ENCODE data around the gene DGKI. TPM values are rescaled to one million over a fixed set of nuclear protein-coding genes. Genes with fewer than 3 reads are reported as not detected.

Gene DGKI
- total RNA-seq, 1 donor from 2014 or later, result 98.6 TPM

DNA sequence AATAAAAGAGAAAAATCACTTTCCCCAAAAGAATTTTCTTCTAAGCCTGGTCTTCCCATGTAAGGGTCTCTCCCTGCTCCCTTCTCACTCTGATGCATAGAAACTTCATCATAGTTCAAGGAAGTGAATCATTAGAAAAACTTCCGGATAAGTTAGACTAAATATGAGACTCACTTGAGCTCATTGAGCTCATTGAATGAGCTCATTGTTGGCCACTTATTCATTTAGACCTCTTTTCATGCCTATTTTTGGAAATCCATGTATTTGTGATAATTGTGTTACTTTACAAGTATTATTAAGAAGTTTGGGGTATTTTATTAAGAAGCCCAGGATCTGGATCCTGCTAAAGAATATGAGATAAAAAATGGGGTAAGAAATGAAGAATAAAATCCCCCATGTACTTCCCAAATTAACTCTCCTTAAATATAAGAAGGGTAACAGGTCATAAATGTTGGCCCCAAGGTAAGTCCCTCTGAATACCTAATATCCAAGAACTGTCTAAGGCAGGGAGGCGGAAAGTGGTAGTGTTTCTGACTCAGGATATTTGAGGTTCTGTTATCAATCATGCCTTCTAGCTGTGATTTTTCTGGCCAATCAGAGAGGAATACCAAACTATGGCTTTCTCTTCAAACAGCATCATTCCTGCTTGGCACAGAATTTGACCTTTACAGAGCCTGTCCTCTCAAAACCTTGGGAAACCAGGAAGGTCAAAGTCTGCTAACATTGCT, 266.7 kb downstream of the DGKI start:
- FAIRE-seq (no peak), DNase-seq (ENCODE audit: low spot score in 2 of 2) (no peak)

DNA sequence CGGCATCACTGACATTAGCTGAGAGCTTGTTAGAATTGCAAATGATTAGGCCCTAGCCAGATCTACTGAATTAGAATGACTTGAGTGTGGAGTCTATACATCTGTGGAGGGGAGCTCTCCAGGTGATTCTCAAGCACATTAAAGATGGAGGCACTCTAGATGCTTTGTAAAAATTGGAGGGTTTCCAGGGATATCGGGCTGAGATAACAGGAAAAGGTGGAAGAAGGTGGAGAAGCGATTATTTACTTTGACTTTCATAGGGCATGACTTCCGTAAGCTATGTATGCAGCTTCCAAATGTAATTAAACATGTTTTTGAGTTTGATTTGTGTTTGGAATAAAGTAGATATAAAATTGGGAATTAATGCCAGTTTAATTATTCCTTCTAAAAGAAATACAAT, 268.2 kb downstream of the DGKI start:
- no peak for FAIRE-seq

DNA sequence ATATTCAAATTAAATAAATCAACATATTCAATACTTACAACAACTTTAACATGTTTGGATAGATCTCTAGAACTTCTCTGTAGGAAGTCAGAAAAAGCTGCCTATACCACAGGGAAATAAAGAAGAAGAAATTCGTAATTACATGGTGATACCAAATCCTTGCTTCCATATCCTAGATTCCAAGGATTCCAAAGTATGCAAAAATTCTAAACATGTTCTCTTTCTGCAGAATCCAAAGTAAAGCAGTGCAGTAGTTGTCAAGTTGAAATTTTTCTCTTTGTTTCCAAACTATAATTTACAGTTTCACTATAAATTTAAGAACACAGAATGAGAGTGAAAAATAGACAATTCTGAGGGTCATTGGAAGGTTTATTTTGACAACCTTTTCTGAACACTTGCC, 269.6 kb downstream of the DGKI start:
- no peak for DNase-seq (ENCODE audit: low spot score in 2 of 2)
- no peak for FAIRE-seq

More for the DNA sequence above, 268.2 kb downstream of the DGKI start:
- no peak for DNase-seq (ENCODE audit: low spot score in 2 of 2)

DNA sequence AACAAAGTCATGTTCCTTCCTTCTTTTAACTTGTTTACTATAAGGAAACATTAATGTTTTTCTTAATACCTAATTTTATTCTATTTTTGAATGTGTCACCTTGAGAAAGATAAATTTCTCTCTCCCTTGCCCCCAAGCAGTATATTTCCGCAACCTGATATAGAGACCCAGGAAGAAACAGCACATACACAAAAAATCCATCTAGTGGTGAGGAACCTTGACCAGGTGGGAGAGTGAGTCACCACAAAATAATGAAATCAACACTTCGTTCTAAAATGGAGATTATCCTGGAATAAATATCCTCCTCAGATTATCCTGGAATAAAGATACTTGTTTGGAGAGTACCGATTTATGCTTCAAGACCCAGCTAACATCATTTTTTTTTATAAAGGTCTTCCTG, 270.3 kb downstream of the DGKI start:
- no peak for FAIRE-seq
- DNase-seq (ENCODE audit: low spot score in 2 of 2), result no peak

DNA sequence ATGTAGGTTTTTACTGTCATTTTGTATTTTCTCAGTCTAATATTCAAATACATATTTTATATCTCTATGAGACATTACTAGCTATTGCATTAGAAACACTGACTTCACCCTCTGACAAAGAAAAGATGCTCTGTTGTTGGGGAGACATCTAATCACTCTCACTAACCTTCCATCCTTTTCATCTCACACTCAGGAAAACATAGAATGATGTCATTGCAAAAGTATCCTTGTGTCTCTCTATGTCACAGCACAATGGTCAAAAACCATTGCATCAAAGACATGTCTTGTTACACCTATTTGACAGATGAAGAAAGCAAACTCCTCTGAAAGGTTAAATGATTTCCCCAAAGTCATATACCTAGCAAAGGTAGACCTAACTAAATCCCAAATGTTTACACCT, 272.0 kb downstream of the DGKI start:
- FAIRE-seq (no peak), DNase-seq (ENCODE audit: low spot score in 2 of 2) (no peak)

DNA sequence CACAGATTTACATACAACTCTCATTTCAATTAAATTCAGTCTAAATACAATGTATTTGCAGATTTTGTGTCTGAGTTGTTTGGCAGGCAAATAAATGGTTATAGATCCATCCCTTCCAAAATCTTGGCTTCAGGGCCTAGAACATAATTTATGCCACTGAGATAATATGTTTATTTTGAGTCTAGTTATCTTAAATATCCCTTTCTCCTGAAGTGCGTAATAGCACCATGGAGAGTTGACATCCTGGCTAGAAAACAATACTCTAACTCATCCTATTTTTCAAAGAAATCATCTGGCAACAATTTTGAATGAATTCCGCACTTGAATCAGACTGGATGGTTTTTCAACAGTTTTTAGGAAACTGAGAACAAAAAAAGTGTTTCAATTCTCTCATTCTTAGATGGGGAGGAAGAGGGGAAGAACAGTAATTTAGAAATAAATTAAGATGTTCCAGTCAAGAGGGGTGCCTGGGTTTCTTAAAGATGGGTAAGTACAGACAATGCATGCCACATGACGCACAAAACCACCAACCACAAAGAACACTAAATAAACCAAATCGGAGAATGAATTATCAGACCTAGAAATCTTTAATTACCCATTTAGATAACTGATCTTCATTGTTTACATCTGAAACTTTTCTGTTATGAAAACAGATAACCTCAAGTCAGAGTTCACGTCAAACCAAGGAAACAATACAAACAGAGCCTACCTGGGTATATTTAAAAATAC, 274.6 kb downstream of the DGKI start:
- no peak for DNase-seq (ENCODE audit: low spot score in 2 of 2)
- no peak for FAIRE-seq

DNA sequence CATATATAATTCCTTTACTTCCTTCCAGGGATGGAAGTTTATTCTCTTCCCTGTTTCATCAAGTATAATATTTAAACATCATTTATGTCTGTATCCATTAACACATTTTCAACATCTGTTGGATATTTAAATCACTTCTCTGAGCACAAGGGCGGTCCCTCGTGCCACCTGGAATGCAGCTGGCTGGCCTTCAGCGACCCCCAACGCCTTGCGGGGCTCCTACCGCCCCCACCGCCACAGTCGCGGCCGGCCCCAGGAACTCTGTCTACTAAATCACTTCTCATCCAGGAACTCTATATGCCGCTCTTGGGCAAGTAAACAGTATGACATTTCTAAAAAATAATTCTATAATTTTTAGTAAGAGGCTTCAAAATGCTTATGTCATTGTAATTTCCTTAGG, 282.1 kb downstream of the DGKI start:
- DNase-seq (ENCODE audit: low spot score in 2 of 2), result no peak
- no peak for FAIRE-seq

DNA sequence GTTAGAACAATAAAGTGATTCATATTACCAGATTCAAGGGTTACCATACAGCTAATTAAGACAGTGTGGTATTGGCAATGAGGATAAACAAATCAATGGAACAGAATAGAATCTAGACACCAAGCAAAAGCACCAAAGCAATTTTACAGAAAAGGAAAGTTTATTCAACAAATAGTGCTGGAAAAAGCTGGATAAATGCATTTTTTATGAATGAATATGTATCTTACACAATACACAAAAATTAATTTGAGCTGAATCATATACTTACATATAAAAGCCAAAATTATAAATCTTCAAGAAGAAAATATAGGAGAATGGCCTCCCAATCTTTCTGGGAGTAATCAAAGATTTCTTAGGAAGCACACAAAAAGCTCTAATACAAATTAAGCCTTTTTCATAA, 282.8 kb downstream of the DGKI start:
- no peak for FAIRE-seq
- no peak for DNase-seq (ENCODE audit: low spot score in 2 of 2)

DNA sequence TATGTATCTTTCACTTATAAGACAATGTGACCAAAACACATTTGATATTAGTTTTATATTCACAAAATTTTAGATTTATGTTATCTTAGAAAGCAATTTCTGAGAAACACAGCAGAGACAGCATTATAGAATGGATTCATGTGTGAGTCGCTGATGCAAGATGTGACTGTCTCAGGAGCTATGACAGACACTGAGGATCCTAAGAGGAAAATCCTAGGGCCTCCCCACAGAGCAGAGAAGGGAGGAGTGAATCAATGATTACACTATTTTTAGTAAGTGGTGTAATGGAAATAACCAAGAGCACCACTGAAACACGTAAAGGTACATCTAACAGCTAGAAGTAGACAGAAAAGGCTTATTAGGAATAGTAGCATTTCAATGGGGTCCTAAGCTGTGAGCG, 299.3 kb downstream of the DGKI start:
- no peak for DNase-seq (ENCODE audit: low spot score in 2 of 2)
- FAIRE-seq, result no peak

DNA sequence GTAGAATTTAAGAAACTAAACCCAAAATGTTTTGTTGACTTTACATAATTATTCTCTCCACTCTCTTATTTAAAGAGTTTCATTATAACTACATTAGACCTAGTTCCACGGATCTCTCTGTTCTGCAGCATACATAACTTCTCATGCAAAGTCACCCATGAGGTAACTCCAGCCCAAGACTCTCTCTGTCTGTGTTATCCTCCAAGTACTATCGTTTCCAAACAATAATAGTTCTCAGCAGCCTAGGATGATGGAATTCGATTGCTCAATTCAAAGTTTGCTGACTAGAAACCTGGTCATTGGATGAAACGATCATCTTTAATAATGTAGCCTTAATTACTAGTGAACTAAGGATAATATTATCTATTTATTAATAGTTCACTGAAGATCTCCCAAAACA, 300.1 kb downstream of the DGKI start:
- DNase-seq (ENCODE audit: low spot score in 2 of 2) (no peak), FAIRE-seq (no peak)

DNA sequence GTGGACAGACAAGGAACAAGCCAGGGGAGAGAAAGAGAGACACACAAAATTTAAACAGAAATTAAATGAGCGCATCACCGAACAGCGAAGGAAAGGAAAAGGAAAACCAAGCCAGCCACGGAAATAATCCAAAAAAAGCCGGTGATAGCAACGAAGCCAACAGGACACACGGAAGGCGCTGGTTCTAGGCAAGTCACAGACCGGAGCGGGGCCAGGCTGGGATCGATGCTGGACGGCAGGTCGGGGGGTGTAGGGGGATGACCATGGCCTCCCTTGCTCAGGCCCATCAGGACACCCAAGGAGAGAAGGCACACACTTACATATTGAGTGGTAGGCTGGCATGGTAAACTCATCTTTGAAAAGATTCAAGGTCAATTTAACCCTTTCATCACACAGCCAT, 300.8 kb downstream of the DGKI start:
- DNase-seq (ENCODE audit: low spot score in 2 of 2) (no peak), FAIRE-seq (no peak)

DNA sequence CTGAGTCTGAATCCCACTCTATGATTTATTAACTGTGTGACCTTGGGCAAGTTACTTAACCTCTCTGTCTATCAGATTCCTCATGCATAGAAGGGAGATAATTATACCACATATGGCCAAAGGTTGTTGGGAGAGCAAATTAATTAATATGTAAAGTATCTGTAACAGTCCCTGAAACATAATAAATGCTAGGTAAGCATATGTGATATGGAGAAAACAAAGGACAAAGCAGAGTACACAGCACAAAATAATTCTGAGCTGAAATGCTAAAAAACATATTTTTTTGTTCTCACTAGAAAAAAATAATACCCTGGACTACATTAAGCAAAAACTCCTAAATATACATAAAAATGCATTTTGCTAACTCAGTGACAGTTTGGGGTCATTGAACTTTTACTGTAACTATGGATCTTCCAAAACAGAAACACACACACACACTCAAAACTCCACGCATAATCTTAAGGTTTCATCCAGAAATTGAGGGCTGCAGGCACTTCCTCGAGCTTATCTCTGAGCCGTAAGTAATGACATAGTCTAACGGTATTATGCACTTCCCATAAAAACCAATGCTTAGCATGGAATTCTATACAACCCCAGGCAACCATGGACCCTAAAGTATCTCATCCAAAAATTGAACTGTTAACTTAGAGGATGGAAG, 301.6 kb downstream of the DGKI start:
- DNase-seq (ENCODE audit: low spot score in 2 of 2) (no peak), FAIRE-seq (no peak)

DNA sequence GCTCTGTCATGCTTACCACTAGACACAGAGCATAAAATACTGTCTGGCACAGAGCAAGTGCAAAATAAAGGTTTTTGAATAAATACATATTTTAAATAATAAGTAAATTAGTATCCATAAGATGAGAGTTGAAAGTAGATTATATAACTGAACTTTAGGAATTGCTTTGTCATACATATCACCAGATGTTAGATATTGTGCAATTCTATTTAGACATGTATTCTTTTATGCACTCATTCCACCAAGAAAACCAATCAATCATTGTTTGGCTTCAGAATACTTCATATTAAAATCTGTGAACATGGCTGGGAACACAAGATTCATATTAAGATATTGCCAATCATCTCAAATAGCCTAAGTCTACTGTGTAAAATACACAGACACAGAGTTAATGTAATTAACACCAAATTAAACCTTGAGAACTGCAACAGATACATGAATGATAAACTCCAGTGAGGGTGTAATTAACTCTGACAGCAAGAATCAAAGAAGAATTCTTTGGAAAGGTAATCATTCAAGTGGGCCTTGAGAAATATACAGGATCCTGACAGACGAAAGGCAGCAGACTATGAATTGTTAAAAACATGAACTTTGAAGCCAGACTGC, 302.2 kb downstream of the DGKI start:
- FAIRE-seq, result no peak

DNA sequence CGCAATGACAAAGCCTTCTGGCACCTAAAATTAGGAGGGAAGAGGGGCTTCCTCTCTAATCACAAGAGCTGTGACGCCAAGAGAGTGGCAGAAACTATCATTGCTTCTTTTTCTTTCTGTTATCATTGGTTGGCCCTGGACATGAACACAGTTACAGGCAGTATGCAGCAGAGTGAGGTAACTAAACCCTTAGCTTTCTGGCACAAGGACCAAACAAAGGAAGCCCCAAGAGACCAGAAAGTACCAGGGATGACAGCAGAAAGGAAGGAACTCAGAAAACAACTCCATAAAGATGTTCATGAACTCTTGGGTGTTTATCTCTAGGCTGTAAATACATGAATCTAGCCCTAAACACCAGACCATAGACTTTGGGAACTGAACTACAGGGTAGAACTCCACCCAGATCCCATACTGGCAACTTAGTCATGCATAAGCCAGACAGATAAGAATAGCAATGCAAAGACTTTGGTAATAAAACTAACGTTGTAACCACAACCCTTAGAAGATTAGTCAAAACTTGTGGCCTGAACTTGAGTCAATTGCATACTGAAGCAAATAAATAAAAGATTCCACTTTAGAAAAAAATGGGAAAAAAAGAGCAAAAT, 307.6 kb downstream of the DGKI start:
- no peak for FAIRE-seq
- no peak for DNase-seq (ENCODE audit: low spot score in 2 of 2)

More for the DNA sequence above, 302.2 kb downstream of the DGKI start:
- no peak for DNase-seq (ENCODE audit: low spot score in 2 of 2)

DNA sequence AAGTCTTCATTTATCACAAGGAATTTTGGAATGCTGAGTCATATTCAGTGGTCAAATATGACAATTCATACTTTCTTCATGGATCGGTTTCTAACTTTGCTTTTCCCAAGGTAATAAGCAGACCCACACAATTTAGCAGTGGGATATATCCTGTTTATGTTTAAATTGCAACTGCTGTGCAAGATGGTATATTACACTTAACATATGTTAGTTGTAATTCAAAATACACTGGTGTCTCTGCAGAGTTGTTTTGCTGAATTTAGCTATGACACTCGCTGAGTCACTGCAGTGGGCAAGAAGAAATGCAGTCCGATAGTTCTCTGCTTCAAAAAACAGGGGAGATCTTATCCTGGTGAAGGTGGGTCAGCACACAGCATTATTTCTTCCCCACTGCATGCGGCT, 308.4 kb downstream of the DGKI start:
- DNase-seq (ENCODE audit: low spot score in 2 of 2) (no peak), FAIRE-seq (no peak)

DNA sequence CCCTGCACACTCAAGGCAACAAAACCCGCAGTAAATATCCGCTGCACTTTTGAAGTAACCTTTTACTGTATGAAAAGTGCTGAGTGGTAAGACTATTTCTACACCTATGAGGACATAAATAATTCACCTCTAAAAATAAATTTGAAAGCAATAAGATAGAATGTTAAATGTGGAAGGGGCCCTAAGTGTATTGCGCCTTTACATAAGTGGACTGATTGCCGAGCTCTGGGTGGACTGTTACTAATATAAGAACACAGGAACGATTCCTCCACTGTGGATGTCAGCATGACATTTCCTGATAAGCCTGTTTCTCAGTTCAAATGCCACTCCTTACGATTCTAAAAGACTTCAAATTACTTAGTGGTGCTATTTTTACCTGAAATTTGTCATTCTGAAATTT, 311.2 kb downstream of the DGKI start:
- DNase-seq (ENCODE audit: low spot score in 2 of 2), result no peak

DNA sequence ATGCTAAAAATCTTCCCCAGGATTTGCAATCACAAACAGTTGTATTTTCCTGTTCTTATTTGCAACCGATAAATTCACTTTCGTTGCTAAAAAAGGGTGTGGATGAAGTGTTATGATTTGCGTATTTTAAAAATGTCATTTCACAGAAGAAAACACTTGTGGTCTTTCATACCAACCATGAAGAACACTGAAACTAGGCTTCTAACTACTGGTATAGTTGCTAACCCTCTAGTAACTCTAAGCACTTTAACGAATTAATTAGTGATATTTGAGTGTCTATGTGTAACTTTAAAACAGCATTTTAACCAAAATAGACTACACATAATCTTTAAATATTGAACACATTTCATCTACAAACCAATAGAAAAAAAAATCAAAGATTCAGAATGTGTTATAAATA, 315.1 kb downstream of the DGKI start:
- no peak for FAIRE-seq
- no peak for DNase-seq (ENCODE audit: low spot score in 2 of 2)

More for the DNA sequence above, 311.2 kb downstream of the DGKI start:
- FAIRE-seq, result no peak

DNA sequence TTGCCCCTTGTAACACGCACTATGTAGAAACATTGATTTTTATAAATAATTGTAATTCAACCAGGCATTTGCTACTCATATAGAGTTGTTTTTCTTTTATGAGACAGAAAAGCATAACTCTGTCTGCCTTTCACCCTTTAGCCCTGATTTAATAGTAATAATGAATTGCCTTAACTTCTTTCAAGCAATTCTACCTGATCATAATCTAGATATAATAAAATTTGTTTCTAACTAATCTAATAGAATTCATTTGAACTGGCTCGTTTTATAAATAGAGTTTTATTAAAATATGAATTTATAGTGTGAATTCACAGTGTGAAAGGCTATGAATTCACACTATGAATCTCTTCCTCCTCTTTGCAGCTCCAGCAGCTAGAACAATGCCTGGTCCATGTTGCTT, 319.1 kb downstream of the DGKI start:
- DNase-seq (ENCODE audit: low spot score in 2 of 2) (no peak), FAIRE-seq (no peak)

DNA sequence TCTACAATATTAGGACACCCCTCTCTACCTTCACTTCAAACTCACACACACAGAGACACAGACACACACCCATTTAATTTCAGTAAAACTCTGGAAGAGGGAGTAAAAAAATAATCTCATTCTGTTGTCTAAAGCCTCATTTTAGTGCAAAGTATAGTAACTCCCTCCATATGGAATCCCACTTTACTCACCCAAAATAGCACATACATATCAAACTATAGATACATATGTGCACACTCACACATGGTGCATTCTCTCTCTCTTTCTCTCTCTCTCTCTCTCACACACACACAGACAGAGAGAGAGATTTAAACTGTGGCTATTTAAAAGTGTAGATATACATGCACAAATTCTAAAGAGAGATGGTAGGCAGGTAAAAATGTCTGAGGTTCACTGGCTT, 323.6 kb downstream of the DGKI start:
- DNase-seq (ENCODE audit: low spot score in 2 of 2), result no peak
- FAIRE-seq, result no peak

DNA sequence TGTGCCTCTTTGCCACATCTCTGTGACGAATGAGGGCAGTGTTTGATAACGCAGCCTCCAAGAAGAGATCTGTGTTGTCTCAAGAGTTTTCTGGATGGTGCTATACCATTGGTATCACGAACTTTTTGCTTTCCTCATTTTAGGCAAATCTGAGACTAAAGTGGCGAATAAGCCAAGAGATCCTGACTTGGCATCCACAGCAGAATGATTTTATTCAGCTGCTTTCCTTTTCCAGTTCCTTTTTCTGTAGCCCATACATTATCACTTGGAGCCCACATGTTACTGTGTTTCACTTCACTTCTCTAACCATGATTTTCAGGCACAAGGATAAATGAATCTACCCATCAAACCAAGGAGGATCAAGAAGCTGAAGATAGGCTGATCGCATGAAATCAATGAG, 325.3 kb downstream of the DGKI start:
- FAIRE-seq, result no peak
- no peak for DNase-seq (ENCODE audit: low spot score in 2 of 2)

DNA sequence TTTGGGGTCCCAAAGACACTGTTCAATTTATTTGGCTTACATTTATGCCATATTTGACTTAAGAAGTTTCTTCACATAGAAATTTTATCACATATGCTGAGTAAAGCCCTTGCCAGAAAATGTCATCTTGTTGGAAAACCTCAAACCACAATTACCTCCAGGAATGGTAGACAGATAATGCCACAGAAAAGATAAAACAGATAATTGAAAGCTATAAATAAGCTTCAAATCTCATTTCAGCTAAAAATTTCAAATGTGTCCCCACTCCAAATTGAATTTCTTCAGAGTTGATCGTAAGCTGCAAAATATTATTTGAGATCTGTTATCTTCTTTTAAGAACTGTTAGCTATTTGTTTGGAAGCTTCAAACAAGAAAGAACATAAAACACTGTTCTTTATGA, 326.8 kb downstream of the DGKI start:
- DNase-seq (ENCODE audit: low spot score in 2 of 2) (no peak), FAIRE-seq (no peak)

All from frontal cortex (tissue), 4 donors.